Ascending aorta (tissue), 2 donors: Measurements from ENCODE around the gene PCARE. TPM values are rescaled to one million over a fixed set of nuclear protein-coding genes. Genes with fewer than 3 reads are reported as not detected.

Source experiments
- DNase-seq, 2 donors: peaks; one replicate each; pipeline ENCODE4 v3.0.0-alpha.2; 2019; ENCODE audit warnings: low spot score in 2 of 2
- H3K27ac ChIP-seq, 2 donors: fragments of 200-600 bp; sonication (generic); one replicate each; pipeline ENCODE4 v1.5.1; 2016 to 2017; ENCODE audit warnings: mild to moderate bottlenecking in 1 of 2
- H3K27me3 ChIP-seq: fragments of 200-600 bp; sonication (generic); one replicate; pipeline ENCODE4 v1.5.1; 2017
- H3K36me3 ChIP-seq, 2 donors: fragments of 200-600 bp; sonication (generic); one replicate each; pipeline ENCODE4 v1.5.1; 2016
- H3K4me1 ChIP-seq, 2 donors: fragments of 200-600 bp; sonication (generic); one replicate each; pipeline ENCODE4 v1.5.1; 2016 to 2017; ENCODE audit warnings: mild to moderate bottlenecking in 1 of 2
- H3K4me3 ChIP-seq, 2 donors: fragments of 200-600 bp; sonication (generic); one replicate each; pipeline ENCODE4 v1.5.1; 2016 to 2017; ENCODE audit warnings: mild to moderate bottlenecking in 1 of 2
- H3K9me3 ChIP-seq, 2 donors: fragments of 200-600 bp; sonication (generic); one replicate each; pipeline ENCODE4 v1.5.1; 2016
- CTCF ChIP-seq, 3 experiments: fragments of 200-600 bp in 2 of 3; fragments of 450-650 bp in 1 of 3; sonication (generic) in 2 of 3; IDR thresholded peaks; one replicate each; pipeline ENCODE4 v1.5.1; 2016 to 2019; ENCODE audit warnings: antibody characterized with exemption in 3 of 3, mild to moderate bottlenecking in 1 of 3, moderate library complexity in 1 of 3
- intact Hi-C: fragments of 100-400 bp; cut with DNase I; formaldehyde crosslinking; loops from one replicate; pipeline ENCODE4 v1.15.1; 2023
- total RNA-seq: library from RNA; depleted of rRNA; stranded (reverse); fragments of >200 nt; gene quantifications from one replicate; pipeline ENCODE4 v1.1.0, GENCODE V29; 2016

Gene PCARE
- total RNA-seq, 1 donor from 2014 or later: not detected

GRCh38 chr2:29040552-29040951 is 33.8 kb downstream of the PCARE start:
- Histone ChIP-seq H3K27ac (no peak overlapping the region), H3K27me3 (no peaks in the 10 kb centered on the region), H3K4me1 (no peaks in the 10 kb centered on the region), H3K9me3 (no peaks in the 10 kb centered on the region), H3K36me3 (no peaks in the 10 kb centered on the region), H3K4me3 (no peak overlapping the region)
- intact Hi-C loops: no loop called here
- no peak for TF ChIP-seq CTCF (IDR thresholded peaks at IDR 0.05)
- DNase-seq: no peak

GRCh38 chr2:29039718-29040480 is 34.4 kb downstream of the PCARE start:
- no peak for DNase-seq
- TF ChIP-seq CTCF (IDR thresholded peaks at IDR 0.05): no peak

DNA sequence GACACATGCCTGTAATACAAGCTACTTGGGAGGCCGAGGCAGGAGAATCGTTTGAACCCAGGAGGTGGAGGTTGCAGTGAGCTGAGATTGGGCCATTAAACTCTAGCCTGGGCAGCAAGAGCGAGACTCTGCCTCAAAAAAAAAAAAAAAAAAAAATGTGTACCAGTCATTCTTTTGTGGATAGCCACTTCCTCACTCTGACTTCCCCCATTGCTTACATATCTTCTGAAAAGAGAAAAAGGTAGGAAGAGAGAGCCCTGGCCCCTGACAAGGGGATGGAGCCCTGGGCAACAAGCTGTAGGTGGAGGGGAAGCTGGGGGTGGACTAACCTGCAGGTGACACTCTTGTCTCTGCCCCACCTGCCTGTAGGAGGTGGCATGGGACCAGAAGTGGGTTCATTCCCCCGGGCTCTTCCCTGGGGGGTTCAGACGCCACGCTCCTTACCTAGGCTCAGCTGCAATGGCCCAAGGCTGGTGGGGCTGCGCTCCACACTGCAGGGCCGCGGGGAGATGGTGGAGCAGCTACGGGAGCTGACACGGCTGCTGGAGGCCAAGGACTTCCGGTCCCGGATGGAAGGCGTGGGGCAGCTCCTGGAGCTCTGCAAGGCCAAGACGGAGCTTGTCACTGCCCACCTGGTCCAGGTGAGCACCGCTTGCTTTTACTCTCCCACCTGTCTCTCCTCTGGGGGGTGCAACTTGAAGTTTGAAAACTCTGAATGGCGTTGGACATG is 39.1 kb downstream of the PCARE start:
- Histone ChIP-seq H3K27me3 (no peaks in the 10 kb centered on the region), H3K9me3 (no peaks in the 10 kb centered on the region), H3K27ac (no peak overlapping the region), H3K4me3 (no peak overlapping the region), H3K4me1 (no peaks in the 10 kb centered on the region), H3K36me3 (no peaks in the 10 kb centered on the region)
- intact Hi-C loops: no loop called here
- TF ChIP-seq CTCF (IDR thresholded peaks at IDR 0.05): no peak
- no peak for DNase-seq

More at GRCh38 chr2:29039718-29040480, 34.4 kb downstream of the PCARE start:
- Histone ChIP-seq H3K27ac (no peak overlapping the region), H3K4me1 (no peaks in the 10 kb centered on the region), H3K4me3 (no peak overlapping the region), H3K27me3 (no peaks in the 10 kb centered on the region), H3K9me3 (no peaks in the 10 kb centered on the region), H3K36me3 (no peaks in the 10 kb centered on the region)
- intact Hi-C loops: no loop called here

DNA sequence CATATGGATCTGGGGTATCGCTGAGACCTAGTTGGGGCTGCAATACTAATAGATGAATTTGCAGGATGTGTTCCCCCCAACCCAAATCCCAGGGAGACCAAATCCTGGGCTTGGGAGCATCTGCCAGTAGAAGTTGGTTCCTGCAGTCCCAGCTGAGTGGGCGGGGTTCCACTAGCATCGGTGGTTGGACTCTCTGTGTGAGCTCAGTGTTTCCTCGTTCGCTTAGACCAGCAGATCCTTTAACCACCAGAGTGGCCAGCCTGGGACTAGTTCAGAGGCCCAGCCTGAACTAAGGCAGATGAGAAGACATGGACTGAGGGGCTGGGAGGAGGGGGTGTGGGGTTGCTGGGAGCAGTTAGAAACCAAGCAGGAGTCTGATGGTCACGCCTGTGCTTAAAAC is 40.7 kb downstream of the PCARE start:
- no peaks in the 10 kb centered on the region for H3K4me1 ChIP-seq
- intact Hi-C loops: no loop called here
- DNase-seq: no peak
- no peak overlapping the region for H3K27ac ChIP-seq
- no peaks in the 10 kb centered on the region for H3K27me3 ChIP-seq
- no peak overlapping the region for H3K4me3 ChIP-seq
- H3K9me3 ChIP-seq: no peaks in the 10 kb centered on the region
- no peak for TF ChIP-seq CTCF (IDR thresholded peaks at IDR 0.05)
- no peaks in the 10 kb centered on the region for H3K36me3 ChIP-seq

DNA sequence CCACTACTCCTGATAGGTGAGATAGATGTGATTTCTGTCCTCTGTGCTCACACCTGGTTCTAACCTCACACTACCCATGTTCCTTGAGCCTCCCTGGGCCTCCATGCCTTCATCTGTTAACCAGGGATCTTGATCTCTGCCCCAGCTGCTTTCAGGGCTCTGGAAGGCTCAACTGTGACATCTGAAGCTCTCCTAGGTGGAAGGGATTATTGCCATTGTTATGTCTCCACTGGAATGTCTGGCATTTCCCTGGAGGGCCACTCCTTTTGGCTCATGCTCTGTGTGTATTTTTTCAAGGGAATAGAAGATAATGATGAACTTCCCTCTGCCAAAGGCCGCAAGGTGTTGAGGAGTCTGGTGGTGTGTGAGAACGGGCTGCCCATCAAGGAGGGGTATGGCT is 41.2 kb downstream of the PCARE start:
- Histone ChIP-seq H3K4me1 (no peaks in the 10 kb centered on the region), H3K27ac (no peak overlapping the region), H3K9me3 (no peaks in the 10 kb centered on the region), H3K36me3 (no peaks in the 10 kb centered on the region), H3K27me3 (no peaks in the 10 kb centered on the region), H3K4me3 (no peak overlapping the region)
- no peak for DNase-seq
- intact Hi-C loops: no loop called here
- TF ChIP-seq CTCF (IDR thresholded peaks at IDR 0.05): no peak
